Mammary epithelial cell (primary cell): ENCODE results near the gene FBXO3.
"Not testable (repeated sequence)": the region's sequence is repeated elsewhere in the genome, so short reads cannot be mapped to it uniquely, and the experiment has no call there.

ENCODE experiments used
- EZH2 ChIP-seq: IDR thresholded peaks from 2 replicates; pipeline ENCODE4 v1.6.1; 2012; ENCODE audit warnings: low read length, inconsistent platforms, borderline replicate concordance
- TF ChIP-seq, protein P1 (sequence below), 2 donors: IDR thresholded peaks in 1 of 2; conservative IDR thresholded peaks in 1 of 2; 2 replicates each; pipeline ENCODE4 v1.5.1; 2011 to 2012; ENCODE audit warnings: inconsistent platforms in 2 of 2, low read length in 2 of 2, mild to moderate bottlenecking in 2 of 2, control low read depth in 1 of 2, low read depth in 1 of 2; ENCODE audit not compliant: insufficient read depth in 1 of 2; ENCODE audit errors: extremely low read depth in 1 of 2

DNA sequence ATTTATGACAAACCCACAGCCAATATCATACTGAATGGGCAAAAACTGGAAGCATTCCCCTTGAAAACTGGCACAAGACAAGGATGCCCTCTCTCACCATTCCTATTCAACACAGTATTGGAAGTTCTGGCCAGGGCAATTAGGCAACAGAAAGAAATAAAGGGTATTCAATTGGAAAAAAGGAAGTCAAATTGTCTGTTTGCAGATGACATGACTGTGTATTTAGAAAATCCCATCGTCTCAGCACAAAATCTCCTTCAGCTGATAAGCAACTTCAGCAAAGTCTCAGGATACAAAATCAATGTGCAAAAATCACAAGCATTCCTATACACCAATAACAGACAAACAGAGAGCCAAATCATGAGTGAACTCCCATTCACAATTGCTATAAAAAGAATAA, 46.8 kb downstream of the FBXO3 start:
- TF ChIP-seq, protein P1, sequence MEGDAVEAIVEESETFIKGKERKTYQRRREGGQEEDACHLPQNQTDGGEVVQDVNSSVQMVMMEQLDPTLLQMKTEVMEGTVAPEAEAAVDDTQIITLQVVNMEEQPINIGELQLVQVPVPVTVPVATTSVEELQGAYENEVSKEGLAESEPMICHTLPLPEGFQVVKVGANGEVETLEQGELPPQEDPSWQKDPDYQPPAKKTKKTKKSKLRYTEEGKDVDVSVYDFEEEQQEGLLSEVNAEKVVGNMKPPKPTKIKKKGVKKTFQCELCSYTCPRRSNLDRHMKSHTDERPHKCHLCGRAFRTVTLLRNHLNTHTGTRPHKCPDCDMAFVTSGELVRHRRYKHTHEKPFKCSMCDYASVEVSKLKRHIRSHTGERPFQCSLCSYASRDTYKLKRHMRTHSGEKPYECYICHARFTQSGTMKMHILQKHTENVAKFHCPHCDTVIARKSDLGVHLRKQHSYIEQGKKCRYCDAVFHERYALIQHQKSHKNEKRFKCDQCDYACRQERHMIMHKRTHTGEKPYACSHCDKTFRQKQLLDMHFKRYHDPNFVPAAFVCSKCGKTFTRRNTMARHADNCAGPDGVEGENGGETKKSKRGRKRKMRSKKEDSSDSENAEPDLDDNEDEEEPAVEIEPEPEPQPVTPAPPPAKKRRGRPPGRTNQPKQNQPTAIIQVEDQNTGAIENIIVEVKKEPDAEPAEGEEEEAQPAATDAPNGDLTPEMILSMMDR (conservative IDR thresholded peaks at IDR 0.05 in 1 of 2, IDR thresholded peaks at IDR 0.05 in 1 of 2; ENCODE audit: extremely low read depth in 1 of 2, insufficient read depth in 1 of 2, low read depth in 1 of 2, low read length in 2 of 2) = not testable (repeated sequence)
- TF ChIP-seq EZH2 = not testable (repeated sequence)
